ENCODE measurements around the gene LRRC56. TPM values are rescaled to one million over a fixed set of nuclear protein-coding genes. Genes with fewer than 3 reads are reported as not detected.

Gene LRRC56
- total and polyA plus RNA-seq, 2 experiments from 2014 or later: 0.40 to 1.6 TPM

DNA sequence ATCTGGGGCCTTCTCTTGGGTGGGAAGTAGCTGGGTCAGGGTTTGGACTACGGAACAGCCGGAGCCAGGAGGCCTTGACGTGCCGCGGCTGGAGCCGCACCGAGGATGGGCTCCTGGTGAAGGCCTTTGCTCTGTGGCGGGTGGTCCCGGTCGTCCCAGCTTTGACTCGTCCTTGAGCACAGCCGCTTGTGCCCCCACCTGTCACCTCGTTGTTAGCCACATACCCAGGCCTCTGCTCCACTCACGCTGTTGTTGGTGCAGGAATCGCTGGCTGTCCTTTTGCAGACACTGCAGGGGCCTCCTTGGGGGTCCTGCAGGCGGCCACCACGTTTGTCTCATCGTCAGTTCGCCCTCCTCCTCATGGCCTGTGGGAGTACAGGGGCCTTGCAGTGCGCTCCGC is 56.0 kb downstream of the LRRC56 start:
- Histone ChIP-seq H3K4me3 (no peak overlapping the region), H3K4me2 (no peak overlapping the region), H3K4me1 (ENCODE audit: insufficient read depth) (peaks cover 6% of the 10 kb centered on the region), H3K9me2 (replicated peaks; ENCODE audit: insufficient read depth) (no peaks in the 10 kb centered on the region), H4K20me1 (ENCODE audit: insufficient read depth, poor library complexity, severe bottlenecking) (peaks cover 18% of the 10 kb centered on the region), H3K79me2 (peaks cover 56% of the 10 kb centered on the region), H3K36me3 (replicated peaks; ENCODE audit: insufficient read depth, low read depth) (no peaks in the 10 kb centered on the region), H3K27me3 (no peaks in the 10 kb centered on the region), H2AFZ (no peak overlapping the region), H3K9me3 (ENCODE audit: low read depth) (no peaks in the 10 kb centered on the region), H3K27ac (no peak overlapping the region)
- WGBS (ENCODE audit: low lambda C conversion rate, missing lambda C conversion rate): 95% methylated on average over 21 of the region's 21 CpGs
- DNase-seq (ENCODE audit: low spot score): no peak
- TF ChIP-seq, protein P1, sequence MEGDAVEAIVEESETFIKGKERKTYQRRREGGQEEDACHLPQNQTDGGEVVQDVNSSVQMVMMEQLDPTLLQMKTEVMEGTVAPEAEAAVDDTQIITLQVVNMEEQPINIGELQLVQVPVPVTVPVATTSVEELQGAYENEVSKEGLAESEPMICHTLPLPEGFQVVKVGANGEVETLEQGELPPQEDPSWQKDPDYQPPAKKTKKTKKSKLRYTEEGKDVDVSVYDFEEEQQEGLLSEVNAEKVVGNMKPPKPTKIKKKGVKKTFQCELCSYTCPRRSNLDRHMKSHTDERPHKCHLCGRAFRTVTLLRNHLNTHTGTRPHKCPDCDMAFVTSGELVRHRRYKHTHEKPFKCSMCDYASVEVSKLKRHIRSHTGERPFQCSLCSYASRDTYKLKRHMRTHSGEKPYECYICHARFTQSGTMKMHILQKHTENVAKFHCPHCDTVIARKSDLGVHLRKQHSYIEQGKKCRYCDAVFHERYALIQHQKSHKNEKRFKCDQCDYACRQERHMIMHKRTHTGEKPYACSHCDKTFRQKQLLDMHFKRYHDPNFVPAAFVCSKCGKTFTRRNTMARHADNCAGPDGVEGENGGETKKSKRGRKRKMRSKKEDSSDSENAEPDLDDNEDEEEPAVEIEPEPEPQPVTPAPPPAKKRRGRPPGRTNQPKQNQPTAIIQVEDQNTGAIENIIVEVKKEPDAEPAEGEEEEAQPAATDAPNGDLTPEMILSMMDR (IDR thresholded peaks at IDR 0.05; ENCODE audit: poor library complexity): no peak
- TF ChIP-seq EZH2phosphoT487 (IDR thresholded peaks at IDR 0.05; ENCODE audit: low read depth, severe bottlenecking, unreplicated experiment): no peak
- no peak for TF ChIP-seq EZH2 (IDR thresholded peaks at IDR 0.05; ENCODE audit: borderline replicate concordance)

GRCh38 chr11:595400-595799 is 58.1 kb downstream of the LRRC56 start:
- no peak overlapping the region for H3K4me3 ChIP-seq
- no peak for DNase-seq (ENCODE audit: low spot score)
- 96% methylated on average over 10 of the region's 10 CpGs for WGBS (ENCODE audit: low lambda C conversion rate, missing lambda C conversion rate)
- H3K9me2 ChIP-seq (replicated peaks; ENCODE audit: insufficient read depth): no peaks in the 10 kb centered on the region
- no peak overlapping the region for H2AFZ ChIP-seq
- no peaks in the 10 kb centered on the region for H3K27me3 ChIP-seq
- no peaks in the 10 kb centered on the region for H3K36me3 ChIP-seq (replicated peaks; ENCODE audit: insufficient read depth, low read depth)
- no peaks in the 10 kb centered on the region for H3K4me1 ChIP-seq (ENCODE audit: insufficient read depth)
- H3K9me3 ChIP-seq (ENCODE audit: low read depth): no peaks in the 10 kb centered on the region
- H4K20me1 ChIP-seq (ENCODE audit: insufficient read depth, poor library complexity, severe bottlenecking): peaks cover 8% of the 10 kb centered on the region
- peaks cover 40% of the 10 kb centered on the region for H3K79me2 ChIP-seq
- TF ChIP-seq EZH2phosphoT487 (IDR thresholded peaks at IDR 0.05; ENCODE audit: low read depth, severe bottlenecking, unreplicated experiment) (no peak), EZH2 (IDR thresholded peaks at IDR 0.05; ENCODE audit: borderline replicate concordance) (no peak)
- TF ChIP-seq, protein P1 (IDR thresholded peaks at IDR 0.05; ENCODE audit: poor library complexity): no peak
- no peak overlapping the region for H3K4me2 ChIP-seq
- no peak overlapping the region for H3K27ac ChIP-seq

GRCh38 chr11:596374-596773 is 59.0 kb downstream of the LRRC56 start:
- TF ChIP-seq, protein P1 (IDR thresholded peaks at IDR 0.05; ENCODE audit: poor library complexity): no peak
- TF ChIP-seq EZH2phosphoT487 (IDR thresholded peaks at IDR 0.05; ENCODE audit: low read depth, severe bottlenecking, unreplicated experiment): no peak
- TF ChIP-seq EZH2 (IDR thresholded peaks at IDR 0.05; ENCODE audit: borderline replicate concordance): no peak
- H3K4me2 ChIP-seq: no peak overlapping the region
- 95% methylated on average over 10 of the region's 10 CpGs for WGBS (ENCODE audit: low lambda C conversion rate, missing lambda C conversion rate)
- no peaks in the 10 kb centered on the region for H3K36me3 ChIP-seq (replicated peaks; ENCODE audit: insufficient read depth, low read depth)
- peaks cover 30% of the 10 kb centered on the region for H3K79me2 ChIP-seq
- DNase-seq (ENCODE audit: low spot score): no peak
- H4K20me1 ChIP-seq (ENCODE audit: insufficient read depth, poor library complexity, severe bottlenecking): peaks cover 6% of the 10 kb centered on the region
- H2AFZ ChIP-seq: no peak overlapping the region
- no peaks in the 10 kb centered on the region for H3K4me1 ChIP-seq (ENCODE audit: insufficient read depth)
- no peak overlapping the region for H3K27ac ChIP-seq
- H3K9me2 ChIP-seq (replicated peaks; ENCODE audit: insufficient read depth): no peaks in the 10 kb centered on the region
- no peak overlapping the region for H3K4me3 ChIP-seq
- no peaks in the 10 kb centered on the region for H3K27me3 ChIP-seq
- no peaks in the 10 kb centered on the region for H3K9me3 ChIP-seq (ENCODE audit: low read depth)

All from hepatocyte (in vitro differentiated cells).